Measurements from ENCODE around the gene JMJD4.

DNA sequence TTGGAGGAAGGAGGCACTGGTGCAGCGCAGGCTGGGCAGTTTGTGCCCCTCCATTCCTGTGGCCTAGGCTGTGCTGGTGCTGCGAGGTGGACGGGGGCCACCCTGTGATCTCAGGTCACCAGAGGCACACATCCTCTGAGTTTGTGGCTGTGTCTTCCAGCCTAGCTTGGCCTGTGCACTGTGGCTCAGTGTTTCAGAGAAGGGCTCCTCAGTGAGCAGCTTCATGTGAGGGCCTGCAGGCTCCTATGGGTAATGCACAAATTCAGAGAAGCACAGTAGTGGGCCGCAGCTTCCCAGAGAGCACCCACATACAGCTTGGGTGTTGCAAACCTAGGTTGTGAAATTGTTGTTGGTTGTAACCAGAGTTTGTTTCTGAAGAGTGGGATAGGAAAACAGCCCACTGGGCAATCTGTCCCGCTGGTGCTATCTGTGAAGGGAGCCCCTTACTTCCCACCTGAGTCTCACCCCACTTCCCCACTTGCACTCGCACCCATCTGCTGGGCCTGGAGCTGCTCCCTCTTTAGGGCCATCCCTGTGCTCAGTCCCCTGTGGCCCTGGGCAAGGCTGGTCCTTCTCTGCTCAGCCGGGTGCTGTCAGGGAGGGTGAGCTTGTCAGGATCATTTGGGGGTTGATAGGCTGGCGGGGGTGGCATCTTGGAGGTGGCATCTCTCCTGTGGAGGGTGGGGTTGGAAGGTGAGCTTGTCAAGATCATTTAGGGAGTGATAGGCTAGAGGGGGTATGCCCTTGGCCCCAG is 30.3 kb upstream of the JMJD4 start:
- TF ChIP-seq, protein P1, sequence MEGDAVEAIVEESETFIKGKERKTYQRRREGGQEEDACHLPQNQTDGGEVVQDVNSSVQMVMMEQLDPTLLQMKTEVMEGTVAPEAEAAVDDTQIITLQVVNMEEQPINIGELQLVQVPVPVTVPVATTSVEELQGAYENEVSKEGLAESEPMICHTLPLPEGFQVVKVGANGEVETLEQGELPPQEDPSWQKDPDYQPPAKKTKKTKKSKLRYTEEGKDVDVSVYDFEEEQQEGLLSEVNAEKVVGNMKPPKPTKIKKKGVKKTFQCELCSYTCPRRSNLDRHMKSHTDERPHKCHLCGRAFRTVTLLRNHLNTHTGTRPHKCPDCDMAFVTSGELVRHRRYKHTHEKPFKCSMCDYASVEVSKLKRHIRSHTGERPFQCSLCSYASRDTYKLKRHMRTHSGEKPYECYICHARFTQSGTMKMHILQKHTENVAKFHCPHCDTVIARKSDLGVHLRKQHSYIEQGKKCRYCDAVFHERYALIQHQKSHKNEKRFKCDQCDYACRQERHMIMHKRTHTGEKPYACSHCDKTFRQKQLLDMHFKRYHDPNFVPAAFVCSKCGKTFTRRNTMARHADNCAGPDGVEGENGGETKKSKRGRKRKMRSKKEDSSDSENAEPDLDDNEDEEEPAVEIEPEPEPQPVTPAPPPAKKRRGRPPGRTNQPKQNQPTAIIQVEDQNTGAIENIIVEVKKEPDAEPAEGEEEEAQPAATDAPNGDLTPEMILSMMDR (IDR thresholded peaks at IDR 0.05), result no peak
- no peak for TF ChIP-seq POLR2A (IDR thresholded peaks at IDR 0.05)

Data from tibial nerve (tissue), 3 donors.